GM19351 (cell line): ENCODE results near the gene EGFR.

Experiments
- ATAC-seq: cut with Tn5 transposase; IDR thresholded peaks from one replicate; pipeline ENCODE4 v1.9.1; 2021; ENCODE audit warnings: mild to moderate bottlenecking, moderate library complexity; ENCODE audit not compliant: unreplicated experiment

EGFR gene

GRCh38 chr7:55018361-55019190 lies at the start of gene EGFR:
Gene EGFR (plus strand): TSS chr7:55019017. CDS start chr7:55019278, 261 bp downstream.
- peak; percentile 37 for ATAC-seq

DNA sequence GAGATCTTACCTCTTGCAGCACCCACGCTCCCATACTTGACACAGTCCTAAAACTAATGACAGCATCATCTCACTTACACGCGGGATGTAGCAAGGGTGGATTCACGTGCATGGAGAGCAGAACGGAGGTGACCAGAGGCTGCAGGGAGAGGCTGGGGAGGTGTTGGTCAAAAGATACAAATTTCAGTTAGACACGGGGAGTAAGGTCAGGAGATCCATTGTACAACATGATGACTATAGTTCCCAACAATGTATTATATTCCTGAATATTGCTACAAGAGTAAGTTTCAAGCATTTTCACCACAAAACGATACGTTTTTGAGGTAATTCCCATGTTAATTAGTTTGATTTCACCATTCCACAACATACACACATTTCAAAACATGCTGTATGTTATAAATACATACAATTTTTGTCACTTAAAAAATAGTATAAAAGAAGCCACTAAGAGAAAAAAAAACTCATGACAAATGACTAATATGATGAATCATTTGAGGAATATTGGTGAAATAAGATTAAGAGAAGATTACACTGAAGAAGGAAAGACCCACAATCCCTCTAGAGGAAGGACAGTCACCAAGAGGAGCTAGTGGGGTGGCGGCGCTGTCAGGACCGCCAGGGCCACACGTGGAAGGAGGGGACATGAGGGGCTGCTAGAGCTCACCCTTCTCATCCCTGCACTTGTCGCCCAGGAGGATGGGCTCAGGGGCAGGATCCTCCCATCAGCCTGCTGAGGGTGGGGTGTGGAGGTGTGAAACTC lies 49.4 kb upstream of the EGFR start:
- no peak for ATAC-seq

GRCh38 chr7:54972733-54973294 lies 46.0 kb upstream of the EGFR start:
- no peak for ATAC-seq

DNA sequence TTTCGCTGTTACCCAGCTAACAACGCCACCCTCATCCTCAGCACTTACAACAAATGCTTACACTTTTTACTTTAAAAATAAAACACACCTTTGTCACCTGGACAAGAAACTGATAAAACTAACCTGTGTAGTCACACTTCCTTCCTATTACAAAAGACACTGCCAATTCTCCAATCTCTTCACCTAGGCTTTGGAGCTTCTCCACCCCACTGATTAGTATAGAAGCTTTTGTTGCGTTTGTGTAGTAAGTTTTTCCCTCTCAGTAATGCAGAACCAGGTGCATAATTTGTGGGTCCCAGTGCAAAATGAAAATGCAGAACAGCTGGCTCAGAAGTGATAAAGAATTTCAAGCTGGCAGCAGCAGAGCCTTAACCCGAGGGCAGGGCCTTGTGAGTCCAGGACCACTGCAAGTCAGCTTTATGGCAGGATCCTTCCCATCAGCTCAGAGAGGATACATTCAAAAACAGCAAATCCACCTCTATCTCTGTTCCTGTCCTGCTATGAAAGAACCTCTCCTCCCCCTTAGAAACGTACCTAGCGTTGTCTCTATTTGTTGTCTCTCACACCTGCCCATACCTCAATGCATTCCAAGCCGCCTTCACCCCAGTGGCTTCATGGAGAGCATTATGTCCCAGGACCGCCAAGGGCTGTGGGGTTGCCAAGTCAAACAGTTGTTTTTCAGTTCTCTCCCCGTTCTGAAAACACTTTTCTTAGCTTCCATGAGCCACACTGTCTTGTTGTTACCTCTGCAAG lies 40.3 kb upstream of the EGFR start:
- no peak for ATAC-seq

- no peak for ATAC-seq
These were observed 38.3 kb upstream of the EGFR start for GRCh38 chr7:54980521-54980920.

DNA sequence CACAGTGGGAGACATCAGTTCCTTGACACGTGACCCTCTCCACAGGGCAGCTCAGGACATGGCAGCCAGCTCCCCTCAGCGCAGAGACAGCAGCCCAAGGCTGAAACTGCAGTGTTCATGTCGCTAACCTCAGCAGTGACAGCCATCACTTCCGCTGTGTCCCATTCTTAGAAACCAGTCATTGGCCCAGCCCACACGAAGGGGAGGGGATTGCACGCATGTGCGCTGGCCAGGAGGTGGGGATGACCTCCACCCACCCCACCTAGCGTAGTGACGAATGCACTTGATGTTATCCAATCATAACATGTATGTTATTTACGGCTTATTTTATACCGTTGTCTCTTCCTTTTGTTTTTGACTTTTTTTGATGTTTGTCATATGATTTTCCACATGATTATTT lies 36.9 kb upstream of the EGFR start:
- no peak for ATAC-seq

- no peak for ATAC-seq
These were observed 33.1 kb upstream of the EGFR start for GRCh38 chr7:54985426-54986330.

DNA sequence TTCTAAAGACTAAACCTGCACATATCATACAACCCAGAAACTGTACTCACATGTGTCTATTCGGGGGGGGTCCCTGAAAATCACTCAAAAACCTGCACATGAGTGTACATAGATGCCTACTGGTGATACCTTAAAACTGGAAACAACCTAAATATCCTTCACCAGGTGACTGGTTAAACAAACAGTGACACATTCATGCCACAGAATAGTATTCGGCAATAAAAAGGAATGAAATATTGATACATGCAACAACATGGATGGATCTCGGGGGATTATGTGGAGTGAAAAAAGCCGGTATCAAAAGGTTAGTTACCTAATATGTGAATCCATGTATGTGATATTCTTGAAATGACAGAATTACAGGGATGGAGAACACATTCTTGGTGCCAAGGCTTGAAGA lies 32.1 kb upstream of the EGFR start:
- ATAC-seq = no peak

- ATAC-seq = no peak
These were observed 31.0 kb upstream of the EGFR start for GRCh38 chr7:54987772-54988171.

DNA sequence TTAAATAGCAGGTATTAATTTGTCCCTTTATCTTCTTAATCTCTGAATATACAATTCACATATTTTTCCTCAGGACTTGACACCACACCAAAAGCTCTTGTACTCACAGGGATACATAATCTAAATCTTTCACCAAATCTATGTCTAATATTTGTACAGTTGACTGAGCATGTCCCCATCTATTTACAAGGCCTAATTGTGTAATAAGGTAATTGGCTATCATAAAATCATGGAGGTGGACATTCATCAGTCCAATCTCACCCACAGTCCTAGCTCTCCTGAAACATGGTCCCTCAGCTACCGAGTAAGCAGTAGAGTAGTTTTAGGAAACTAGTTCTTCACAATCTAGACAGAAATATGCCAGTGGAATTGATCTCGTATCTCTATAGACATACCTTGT lies 30.3 kb upstream of the EGFR start:
- no peak for ATAC-seq

- no peak for ATAC-seq
These were observed 29.2 kb upstream of the EGFR start for GRCh38 chr7:54989453-54990225.

DNA sequence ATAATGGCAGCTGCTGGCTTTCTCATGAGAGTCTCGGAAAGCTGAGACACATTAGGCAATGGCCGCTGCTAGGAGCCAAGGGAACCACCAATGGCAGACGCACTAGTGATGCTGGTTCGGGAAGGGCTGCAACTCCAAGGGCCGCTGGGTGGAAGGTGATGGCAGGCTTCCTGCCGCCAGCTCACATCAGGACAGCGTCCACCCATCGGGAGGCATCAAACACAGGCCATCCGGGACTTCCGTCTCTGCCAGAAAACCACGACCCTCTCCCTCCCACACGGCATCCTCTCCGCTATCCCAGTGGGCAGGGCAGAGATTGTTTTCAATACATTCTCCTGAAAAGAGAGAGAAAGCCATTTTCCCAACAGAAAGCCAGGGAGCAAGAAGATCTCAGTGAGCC lies 27.5 kb upstream of the EGFR start:
- no peak for ATAC-seq

DNA sequence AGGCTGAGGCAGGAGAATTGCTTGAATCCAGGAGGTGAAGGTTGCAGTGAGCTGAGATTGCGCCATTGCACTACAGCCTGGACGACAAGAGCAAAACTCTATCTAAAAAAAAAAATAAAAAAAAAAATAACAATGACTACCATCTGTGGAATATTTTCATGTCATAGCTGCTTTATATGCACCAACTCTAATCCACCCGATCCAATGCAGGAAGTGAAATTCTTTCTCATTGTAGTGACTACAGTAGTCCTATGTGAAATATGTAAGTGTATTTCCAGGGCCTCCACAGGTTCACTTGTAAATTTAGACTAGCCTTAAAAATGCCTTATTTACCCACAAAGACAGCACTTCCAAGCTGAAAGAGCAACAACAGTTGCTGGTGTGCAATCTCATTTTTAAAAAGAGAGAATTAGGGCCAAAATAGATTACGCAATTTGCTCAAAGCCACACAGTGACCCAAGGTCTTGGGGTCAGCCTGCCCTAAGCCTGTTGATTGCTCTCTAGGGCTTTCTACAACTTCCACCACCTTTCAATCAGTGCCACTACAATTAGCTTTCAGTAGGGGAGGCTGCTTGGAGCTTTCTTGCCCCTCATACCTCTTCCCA lies 25.8 kb upstream of the EGFR start:
- no peak for ATAC-seq

GRCh38 chr7:54995166-54995565 lies 23.7 kb upstream of the EGFR start:
- ATAC-seq = no peak

DNA sequence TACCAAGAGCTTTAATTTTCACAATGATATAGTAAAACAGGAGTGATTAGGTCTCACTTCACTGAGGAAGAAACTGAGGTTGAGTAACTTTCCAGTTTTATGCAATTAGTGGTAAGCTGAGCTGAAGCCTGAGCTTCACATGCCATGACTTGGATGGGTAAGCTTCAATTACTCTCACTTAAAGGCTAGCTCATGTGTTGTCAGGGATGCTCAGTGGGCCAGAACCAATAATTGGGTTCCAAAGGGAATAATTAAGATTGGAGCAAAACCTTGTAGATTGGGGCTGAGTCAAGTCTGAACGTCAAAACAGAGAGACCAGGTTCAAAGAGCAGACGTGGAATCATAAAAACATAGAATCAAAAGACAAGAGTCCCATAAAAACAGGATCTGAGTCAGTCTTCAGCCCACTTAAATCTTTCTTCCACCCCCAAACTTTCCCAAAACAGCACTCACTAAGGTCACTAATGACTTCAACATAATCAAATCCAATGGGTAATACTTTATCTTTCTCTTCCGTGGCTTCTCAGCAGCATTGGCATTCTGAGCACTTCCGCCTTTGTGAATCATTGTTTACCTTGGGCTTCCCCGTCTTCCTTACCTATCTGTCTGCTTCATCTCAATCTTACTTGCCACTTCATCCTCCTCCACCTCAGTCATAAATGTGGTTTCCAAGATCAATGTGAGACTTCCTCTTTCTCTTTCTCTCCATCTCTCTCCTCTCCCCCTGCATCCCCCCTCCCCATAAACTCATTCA lies 23.0 kb upstream of the EGFR start:
- peak; percentile 92 for ATAC-seq

DNA sequence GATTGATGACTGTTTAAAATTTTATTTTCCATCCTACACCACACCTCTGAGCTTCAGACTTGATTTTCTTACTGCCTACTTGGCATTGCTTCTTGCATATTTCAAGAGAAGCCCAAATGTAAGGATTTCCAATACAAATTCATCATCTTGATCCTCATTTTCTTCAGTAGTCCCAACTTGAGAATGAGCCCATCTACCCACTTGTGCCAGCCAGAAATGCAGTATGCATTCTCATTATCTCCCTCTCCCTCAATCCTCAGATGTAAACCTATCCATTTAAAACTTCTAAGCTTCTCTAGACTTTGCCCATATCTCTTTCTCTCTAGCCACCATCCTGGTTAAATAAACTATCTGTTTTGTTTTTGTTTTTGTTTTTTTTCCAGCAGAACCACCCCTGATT lies 22.4 kb upstream of the EGFR start:
- ATAC-seq = no peak

DNA sequence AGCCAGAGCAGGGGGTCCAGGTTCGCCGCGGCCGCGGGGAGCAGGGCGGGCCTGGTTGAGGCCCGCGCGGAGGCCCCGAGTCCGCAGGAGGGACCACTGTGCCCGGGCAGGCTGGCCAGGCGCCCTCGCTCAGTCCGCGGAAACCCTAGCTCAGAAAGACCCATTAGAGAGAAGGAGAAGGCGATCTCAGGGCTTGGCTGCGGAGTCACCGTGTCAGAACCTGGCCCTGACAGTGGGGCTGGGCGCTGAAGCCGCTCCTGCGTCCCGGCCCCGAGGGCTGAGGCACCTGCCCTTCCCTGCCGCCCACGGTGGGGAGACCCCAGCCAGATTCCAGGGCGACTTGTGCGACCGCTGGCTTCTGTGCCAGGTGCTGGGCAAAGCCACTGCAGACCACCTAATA lies 14.2 kb upstream of the EGFR start:
- ATAC-seq = no peak

DNA sequence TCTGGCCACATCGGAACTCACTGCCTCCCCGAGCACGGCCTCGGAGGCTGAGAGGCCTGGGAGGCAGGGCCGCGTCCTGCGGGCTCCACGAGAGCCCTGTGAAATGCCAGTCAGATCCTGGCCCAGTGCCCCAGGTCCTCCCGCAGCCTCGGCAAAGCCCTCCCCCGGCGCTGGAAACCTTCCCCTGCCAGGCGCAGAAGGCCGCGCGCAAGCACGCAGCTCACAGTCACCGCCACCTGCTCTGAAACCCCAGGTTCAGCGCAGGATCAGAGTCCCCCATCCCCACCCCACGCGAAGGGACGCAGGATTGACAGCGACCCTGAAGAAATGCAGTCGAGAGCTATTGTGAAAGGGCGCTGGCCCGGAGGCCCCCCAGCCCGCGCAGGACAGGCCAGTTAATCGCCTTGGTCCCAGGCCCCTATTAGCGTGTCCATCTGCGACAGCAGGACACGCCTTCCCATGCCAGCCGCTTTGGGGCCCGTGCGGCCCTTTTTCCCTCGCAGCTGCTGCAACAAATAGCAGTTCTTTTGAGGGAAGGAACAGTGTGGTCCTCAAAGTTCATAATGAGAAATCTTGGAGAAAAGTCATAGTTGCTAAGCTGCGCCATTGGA lies 13.5 kb upstream of the EGFR start:
- ATAC-seq = no peak
